Midbrain (tissue), 1 donor: ENCODE measurements around the gene DGCR2.
A peak's percentile ranks its signal among the peaks of the same experiment; 100 is the strongest.
"Not testable (repeated sequence)": the region's sequence is repeated elsewhere in the genome, so short reads cannot be mapped to it uniquely, and the experiment has no call there.

ENCODE experiments used
- DNase-seq: peaks from one replicate; lab custom pipeline; 2025; lab: John Stamatoyannopoulos, UW

Gene DGCR2

DNA sequence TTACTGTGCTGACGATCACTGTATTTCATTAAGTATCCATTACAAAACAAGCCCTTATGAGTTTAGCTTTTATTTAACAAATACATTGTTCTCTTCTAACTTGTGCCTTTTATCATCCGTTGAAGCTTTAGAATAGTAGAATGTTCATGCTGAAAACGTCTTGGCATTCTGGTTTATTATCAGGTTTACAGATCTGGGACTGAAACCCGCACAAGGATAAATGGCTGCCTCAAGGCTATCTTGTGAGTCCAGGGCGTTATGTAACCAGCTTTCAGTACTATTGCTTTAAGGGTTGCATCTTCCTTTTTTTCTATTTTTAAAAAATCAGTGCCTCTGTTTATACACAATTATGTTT lies 119.6 kb downstream of the DGCR2 start:
- no peak for DNase-seq

DNA sequence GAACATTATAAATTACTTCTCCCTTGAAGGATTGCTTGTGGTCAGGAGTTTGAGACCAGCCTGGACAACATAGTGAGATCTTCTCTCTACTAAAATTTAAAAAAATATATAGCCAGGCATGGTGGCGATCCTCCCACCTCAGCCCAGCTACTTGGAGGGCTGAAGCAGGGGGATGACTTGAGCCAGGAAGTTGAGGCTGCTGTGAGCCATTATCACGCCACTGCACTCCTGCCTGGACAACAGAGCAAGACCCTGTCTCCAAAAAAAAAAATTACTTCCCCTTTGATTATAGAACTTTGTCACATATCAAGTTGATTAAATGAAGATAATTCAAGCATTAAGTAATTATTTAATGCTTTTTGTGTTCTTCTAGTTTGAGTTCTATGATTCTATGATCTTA lies 121.0 kb downstream of the DGCR2 start:
- no peak for DNase-seq

DNA sequence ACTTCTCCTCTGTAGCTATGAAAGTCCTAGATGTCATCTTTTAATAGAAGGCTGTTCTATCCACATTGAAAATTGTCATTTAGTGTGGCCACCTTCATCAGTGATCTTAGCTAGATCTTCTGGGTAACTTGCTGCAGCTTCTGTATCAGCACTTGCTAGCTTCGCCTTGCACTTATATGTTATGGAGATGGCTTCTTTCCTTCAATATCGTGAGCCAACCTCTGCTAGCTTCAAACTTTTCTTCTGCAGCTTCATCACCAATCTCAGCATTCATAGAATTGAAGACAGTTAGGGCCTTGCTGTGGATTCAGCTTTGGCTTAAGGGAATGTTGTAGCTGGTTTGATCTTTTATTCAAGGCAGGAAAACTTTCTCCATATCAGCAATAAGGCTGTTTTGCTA lies 122.1 kb downstream of the DGCR2 start:
- DNase-seq, result not testable (repeated sequence)

DNA sequence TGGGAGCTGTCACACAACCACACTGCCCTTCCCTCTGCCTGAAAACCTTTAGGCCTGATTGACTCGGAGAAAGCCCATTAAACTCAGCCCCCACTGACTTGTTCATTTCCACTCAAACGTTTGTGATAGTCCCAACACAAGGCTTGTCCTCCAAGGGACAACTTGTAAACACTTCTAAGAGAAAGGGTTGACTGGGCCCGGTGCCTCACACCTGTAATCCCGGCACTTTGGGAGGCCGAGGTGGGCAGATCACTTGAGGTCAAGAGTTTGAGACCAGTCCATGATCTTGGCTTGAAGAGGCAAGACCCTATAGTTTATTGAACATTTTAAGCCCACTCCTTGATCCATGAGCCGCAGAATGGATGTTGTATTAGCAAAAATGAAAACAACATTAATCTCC lies 122.8 kb downstream of the DGCR2 start:
- no peak for DNase-seq

GRCh38 chr22:18999008-18999407 lies 123.2 kb downstream of the DGCR2 start:
- DNase-seq, result no peak

DNA sequence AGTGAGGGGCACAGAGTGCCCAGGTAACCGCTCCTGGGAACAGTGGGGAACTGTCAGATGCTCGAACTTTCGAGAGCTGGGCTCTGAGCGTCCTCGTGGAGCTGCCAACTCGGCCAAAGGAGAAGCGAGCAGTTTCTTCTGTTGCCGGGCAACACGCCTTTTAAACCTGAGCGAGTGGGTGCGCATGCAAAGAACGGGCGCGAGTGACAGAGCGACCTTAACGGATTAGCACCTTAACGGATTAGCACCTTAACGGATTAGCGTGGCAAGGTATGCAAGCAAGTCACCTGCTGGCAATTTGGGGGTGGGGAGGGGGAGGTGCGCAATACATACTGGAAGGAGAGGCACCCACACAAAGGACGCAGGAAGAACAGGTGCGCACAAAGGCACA lies 124.3 kb downstream of the DGCR2 start:
- peak; percentile 51 for DNase-seq

- no peak for DNase-seq
These were observed 124.8 kb downstream of the DGCR2 start for GRCh38 chr22:18997306-18997924.

GRCh38 chr22:18996376-18996900 lies 125.8 kb downstream of the DGCR2 start:
- DNase-seq, result no peak

DNA sequence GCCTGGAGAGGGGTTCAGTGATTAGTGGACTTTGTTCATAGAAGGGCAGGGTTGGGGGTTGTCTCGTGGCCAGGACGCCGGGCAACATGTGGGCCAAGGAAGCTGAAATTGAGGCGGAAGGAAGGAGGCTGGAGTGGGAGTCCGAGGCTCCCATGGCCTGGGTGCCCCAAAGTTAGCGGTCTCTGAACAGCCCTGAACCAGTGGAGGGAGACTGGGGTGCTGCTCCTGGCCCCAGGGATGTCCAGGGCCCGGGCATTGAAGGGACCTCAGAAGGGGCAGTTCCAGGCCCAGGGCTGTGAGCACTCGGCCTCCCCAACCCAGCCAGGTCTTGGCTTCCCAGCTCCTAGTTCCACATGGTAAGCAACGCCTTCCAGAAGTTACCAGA lies 126.9 kb downstream of the DGCR2 start:
- no peak for DNase-seq

DNA sequence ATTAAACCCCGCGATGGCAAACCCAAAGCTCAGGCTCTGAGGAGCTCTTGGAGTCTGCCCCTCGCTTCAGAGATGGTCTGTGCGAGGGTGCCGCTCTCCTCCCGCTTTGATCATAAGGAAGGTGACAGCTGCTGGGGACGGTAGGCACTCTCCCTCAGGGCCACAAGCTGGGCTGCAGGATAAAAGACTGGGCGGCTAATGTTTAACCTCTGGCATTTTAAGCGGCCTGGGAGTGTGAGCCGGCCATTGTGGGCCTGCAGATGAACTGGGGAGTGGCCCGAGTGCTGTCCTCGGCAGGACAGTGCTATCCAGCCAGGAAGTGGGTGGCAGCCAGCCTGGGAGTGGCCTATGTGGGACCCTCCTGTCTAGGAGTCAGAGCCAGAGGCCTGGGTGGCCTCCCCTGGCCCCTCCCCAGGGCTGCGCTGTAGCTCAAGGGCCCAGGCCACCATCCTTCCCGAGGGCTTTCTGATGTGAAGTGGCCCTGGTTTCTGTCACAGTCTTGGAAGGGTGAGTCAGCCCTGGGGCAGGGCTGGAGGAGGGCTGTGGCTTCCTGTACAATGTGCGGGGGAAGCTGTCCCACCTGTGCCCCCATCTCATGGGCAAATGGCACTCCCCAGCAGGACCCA lies 127.4 kb downstream of the DGCR2 start:
- DNase-seq, result no peak

DNA sequence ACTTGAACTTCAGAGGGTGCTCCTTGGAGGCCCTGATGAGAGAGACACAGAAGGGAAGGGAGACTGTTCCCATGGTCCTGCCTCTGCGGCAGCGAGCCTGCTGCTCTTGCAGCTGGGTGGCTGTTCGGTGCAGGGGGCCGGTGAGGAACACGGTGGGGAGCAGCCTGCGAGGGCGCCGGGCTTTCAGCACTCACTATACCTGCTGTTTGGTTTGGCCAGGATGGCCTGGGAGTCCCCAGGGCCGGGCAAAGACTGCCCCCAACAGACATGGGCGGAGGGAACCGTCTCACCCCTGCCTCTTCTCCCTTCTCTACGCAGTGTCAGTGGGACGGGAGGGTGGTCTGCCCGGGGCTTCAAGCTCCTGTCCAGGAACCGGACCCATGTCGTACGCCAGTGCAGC lies 128.2 kb downstream of the DGCR2 start:
- no peak for DNase-seq

GRCh38 chr22:18992543-18993198 lies 129.5 kb downstream of the DGCR2 start:
- DNase-seq, result no peak

DNA sequence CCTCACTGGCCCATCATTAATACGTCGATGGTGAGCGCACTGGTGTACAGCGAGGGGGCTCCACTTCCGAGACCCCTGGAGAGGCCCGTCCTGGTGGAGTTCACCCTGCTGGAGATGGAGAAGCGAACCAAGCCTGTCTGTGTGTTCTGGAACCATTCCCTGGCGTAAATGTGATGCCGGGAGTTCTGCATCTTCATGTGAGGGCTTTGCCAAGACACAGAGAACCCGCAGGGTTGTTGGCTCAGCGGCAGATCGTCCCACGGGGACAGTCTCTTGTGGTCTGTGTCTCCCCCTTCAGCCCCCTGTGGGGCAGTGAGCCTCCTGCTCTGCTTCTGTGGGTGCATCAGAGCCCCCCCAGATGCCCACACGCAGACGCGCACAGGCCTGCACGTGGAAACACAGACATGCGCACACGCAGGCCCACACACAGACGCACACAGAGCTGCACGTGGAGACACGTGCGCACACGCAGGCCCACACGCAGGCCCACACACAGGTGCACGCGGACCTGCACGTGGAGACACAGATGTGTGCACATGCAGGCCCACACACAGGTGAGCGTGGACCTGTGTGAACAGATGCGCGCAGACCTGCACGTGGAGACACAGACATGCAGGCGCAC lies 130.3 kb downstream of the DGCR2 start:
- no peak for DNase-seq

- DNase-seq, result no peak
These were observed 131.1 kb downstream of the DGCR2 start for GRCh38 chr22:18991138-18991432.

- no peak for DNase-seq
These were observed 131.7 kb downstream of the DGCR2 start for GRCh38 chr22:18990355-18991137.

DNA sequence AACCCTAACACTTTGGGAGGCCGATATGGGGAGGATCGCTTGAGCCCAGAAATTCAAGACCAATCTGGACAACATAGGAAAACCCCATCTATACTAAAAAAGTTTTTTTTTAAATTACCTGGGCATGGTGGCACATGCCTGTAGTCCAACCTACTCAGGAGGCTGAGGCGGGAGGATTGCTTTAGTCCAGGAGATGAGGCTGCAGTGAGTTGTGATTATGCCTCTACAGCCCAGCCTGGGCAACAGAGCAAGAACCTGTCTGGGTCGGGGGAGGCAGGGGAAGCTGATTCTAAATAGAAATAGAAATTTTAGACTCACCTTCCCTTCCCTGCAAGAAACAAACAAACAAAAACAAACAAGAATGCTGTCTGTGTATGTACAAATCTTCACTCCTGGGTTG lies 133.3 kb downstream of the DGCR2 start:
- DNase-seq, result no peak

DNA sequence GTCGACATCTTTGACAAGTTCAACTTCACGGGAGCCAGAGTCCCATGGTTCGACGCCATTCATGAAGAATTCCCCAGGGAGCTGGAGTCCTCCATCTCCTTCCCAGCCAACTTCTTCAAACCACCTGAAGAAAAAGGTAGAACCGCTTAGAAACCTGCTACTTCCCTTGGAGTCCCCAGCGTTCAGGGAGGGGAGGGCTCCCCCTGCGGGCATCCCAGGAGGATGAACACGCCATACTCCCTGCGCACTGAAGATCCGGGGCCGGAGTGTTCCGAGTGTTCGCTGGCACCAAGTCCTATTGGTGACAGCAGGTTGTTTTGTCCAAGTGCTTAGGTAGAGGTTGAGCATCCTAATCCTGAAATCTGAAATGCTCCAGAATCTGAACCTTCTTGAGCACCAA lies 134.4 kb downstream of the DGCR2 start:
- no peak for DNase-seq

DNA sequence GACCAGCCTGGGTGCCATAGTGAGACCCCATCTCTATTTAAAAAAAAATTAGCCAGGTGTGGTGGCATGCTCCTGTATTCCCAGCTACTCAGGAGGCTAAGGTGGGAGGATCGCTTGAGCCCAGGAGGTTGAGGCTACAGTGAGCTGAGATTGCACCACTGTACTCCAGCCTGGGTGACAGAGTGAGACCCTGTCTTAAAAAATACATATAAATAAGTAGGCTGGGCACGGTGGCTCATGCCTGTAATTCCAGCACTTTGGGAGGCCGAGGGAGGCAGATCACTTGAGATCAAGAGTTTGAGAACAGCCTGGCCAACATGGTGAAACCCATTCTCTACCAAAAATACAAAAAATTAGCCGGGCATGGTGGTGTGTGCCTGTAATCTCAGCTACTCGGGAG lies 135.1 kb downstream of the DGCR2 start:
- DNase-seq, result not testable (repeated sequence)
